ENCODE measurements around the gene USP1. TPM values are rescaled to one million over a fixed set of nuclear protein-coding genes. Genes with fewer than 3 reads are reported as not detected.

Gene USP1
- polyA plus RNA-seq, 1 donor (not counting 4 experiments of a cell fraction or from before 2014, with no cell fraction given) = 12.0 TPM

DNA sequence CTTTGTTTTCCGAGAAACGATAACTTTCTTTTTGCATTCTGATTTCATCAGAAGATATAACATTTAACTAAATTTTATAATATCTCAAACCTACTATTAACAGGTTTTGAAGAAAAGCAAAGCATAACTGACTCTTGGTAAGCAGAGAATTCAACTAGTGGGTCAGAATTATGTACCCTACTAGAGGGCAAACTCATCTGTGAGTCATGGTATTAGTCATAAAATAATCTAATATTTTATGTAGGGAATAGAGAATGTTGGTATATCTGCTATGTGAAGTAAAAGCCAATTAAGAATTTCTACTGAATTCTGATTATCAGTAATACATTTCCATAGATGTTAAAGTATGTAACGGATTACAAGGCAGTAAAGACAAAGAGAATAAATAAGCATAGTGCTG is 56.8 kb downstream of the USP1 start:
- H3K9ac ChIP-seq (ENCODE audit: control insufficient read depth, extremely low read depth, insufficient read depth, low read length) = no peak overlapping the region
- H3K4me3 ChIP-seq (ENCODE audit: control insufficient read depth in 2 of 3, extremely low read depth in 1 of 3, insufficient read depth in 2 of 3, low read depth in 1 of 3, low read length in 3 of 3) = no peak overlapping the region
- no peaks in the 10 kb centered on the region for H3K79me2 ChIP-seq (ENCODE audit: control insufficient read depth, insufficient read depth, low read length)
- TF ChIP-seq, protein P1, sequence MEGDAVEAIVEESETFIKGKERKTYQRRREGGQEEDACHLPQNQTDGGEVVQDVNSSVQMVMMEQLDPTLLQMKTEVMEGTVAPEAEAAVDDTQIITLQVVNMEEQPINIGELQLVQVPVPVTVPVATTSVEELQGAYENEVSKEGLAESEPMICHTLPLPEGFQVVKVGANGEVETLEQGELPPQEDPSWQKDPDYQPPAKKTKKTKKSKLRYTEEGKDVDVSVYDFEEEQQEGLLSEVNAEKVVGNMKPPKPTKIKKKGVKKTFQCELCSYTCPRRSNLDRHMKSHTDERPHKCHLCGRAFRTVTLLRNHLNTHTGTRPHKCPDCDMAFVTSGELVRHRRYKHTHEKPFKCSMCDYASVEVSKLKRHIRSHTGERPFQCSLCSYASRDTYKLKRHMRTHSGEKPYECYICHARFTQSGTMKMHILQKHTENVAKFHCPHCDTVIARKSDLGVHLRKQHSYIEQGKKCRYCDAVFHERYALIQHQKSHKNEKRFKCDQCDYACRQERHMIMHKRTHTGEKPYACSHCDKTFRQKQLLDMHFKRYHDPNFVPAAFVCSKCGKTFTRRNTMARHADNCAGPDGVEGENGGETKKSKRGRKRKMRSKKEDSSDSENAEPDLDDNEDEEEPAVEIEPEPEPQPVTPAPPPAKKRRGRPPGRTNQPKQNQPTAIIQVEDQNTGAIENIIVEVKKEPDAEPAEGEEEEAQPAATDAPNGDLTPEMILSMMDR (optimal IDR thresholded peaks at IDR 0.05 in 1 of 3, IDR thresholded peaks at IDR 0.05 in 1 of 3, conservative IDR thresholded peaks at IDR 0.05 in 1 of 3; ENCODE audit: extremely low read depth in 1 of 3, insufficient read depth in 2 of 3, low read length in 3 of 3) = no peak
- TF ChIP-seq EZH2 (IDR thresholded peaks at IDR 0.05; ENCODE audit: low read length) = no peak
- no peaks in the 10 kb centered on the region for H3K9me1 ChIP-seq (ENCODE audit: control insufficient read depth, extremely low read depth, insufficient read depth, low read length)
- peaks cover 4% of the 10 kb centered on the region for H3K4me1 ChIP-seq (ENCODE audit: control insufficient read depth, extremely low read depth, insufficient read depth, low read length)
- DNase-seq (ENCODE audit: low read depth, low spot score) (no peak), FAIRE-seq (no peak)
- H3K9me3 ChIP-seq (ENCODE audit: control insufficient read depth, low read depth, low read length) = no peaks in the 10 kb centered on the region
- H2AFZ ChIP-seq (ENCODE audit: control insufficient read depth, low read length) = no peak overlapping the region
- H3K27ac ChIP-seq (ENCODE audit: control insufficient read depth, insufficient read depth, low read length) = no peak overlapping the region
- no peak overlapping the region for H3K4me2 ChIP-seq (ENCODE audit: control insufficient read depth, extremely low read depth, insufficient read depth, low read depth, low read length)
- H4K20me1 ChIP-seq (ENCODE audit: control insufficient read depth, extremely low read depth, insufficient read depth, low read length) = no peaks in the 10 kb centered on the region
- dilution Hi-C loops (cut with MboI; ENCODE audit: extremely low pct_ligation_motif_present, low sequenced_read_pairs) = no loop called here
- H3K27me3 ChIP-seq (ENCODE audit: control insufficient read depth, extremely low read depth, insufficient read depth, low read length) = no peaks in the 10 kb centered on the region
- peaks cover 3 to 9% of the 10 kb centered on the region in 2 experiments for H3K36me3 ChIP-seq (ENCODE audit: control insufficient read depth in 2 of 2, extremely low read depth in 1 of 2, insufficient read depth in 2 of 2, low read length in 2 of 2)

DNA sequence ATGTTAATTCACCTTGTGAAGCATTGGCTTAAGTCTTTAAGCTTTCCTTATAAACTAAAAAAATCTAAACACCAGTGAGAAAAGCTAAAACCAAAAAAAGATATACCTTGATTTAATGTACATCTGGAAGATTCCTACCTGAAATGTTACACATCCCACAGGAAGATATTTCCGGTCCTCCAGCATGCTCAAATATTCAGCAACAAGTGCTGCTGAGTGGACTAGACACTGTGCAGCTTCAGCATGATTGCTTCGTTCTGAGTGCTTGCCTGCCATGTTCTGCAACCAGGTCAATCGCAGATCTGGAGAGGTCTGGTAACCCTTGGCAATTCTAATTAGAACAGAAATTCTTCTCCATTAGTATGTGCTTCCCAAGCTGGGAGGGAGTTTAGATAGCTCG is 57.3 kb downstream of the USP1 start:
- no peak for DNase-seq (ENCODE audit: low read depth, low spot score)
- no peak overlapping the region for H3K4me2 ChIP-seq (ENCODE audit: control insufficient read depth, extremely low read depth, insufficient read depth, low read depth, low read length)
- no peaks in the 10 kb centered on the region for H3K27me3 ChIP-seq (ENCODE audit: control insufficient read depth, extremely low read depth, insufficient read depth, low read length)
- no peaks in the 10 kb centered on the region for H3K9me1 ChIP-seq (ENCODE audit: control insufficient read depth, extremely low read depth, insufficient read depth, low read length)
- no peak overlapping the region for H2AFZ ChIP-seq (ENCODE audit: control insufficient read depth, low read length)
- H3K36me3 ChIP-seq (ENCODE audit: control insufficient read depth in 2 of 2, extremely low read depth in 1 of 2, insufficient read depth in 2 of 2, low read length in 2 of 2) = peaks cover 3 to 6% of the 10 kb centered on the region in 2 experiments
- H3K79me2 ChIP-seq (ENCODE audit: control insufficient read depth, insufficient read depth, low read length) = no peaks in the 10 kb centered on the region
- H4K20me1 ChIP-seq (ENCODE audit: control insufficient read depth, extremely low read depth, insufficient read depth, low read length) = no peaks in the 10 kb centered on the region
- TF ChIP-seq, protein P1 (optimal IDR thresholded peaks at IDR 0.05 in 1 of 3, IDR thresholded peaks at IDR 0.05 in 1 of 3, conservative IDR thresholded peaks at IDR 0.05 in 1 of 3; ENCODE audit: extremely low read depth in 1 of 3, insufficient read depth in 2 of 3, low read length in 3 of 3) = no peak
- TF ChIP-seq EZH2 (IDR thresholded peaks at IDR 0.05; ENCODE audit: low read length) = no peak
- H3K9ac ChIP-seq (ENCODE audit: control insufficient read depth, extremely low read depth, insufficient read depth, low read length) = no peak overlapping the region
- no peak for FAIRE-seq
- dilution Hi-C loops (cut with MboI; ENCODE audit: extremely low pct_ligation_motif_present, low sequenced_read_pairs) = no loop called here
- H3K4me3 ChIP-seq (ENCODE audit: control insufficient read depth in 2 of 3, extremely low read depth in 1 of 3, insufficient read depth in 2 of 3, low read depth in 1 of 3, low read length in 3 of 3) = no peak overlapping the region
- no peak overlapping the region for H3K27ac ChIP-seq (ENCODE audit: control insufficient read depth, insufficient read depth, low read length)
- no peaks in the 10 kb centered on the region for H3K9me3 ChIP-seq (ENCODE audit: control insufficient read depth, low read depth, low read length)
- H3K4me1 ChIP-seq (ENCODE audit: control insufficient read depth, extremely low read depth, insufficient read depth, low read length) = peaks cover 4% of the 10 kb centered on the region
